GM18907 (cell line): ENCODE measurements around the gene PYHIN1.
"Not testable (repeated sequence)": the region's sequence is repeated elsewhere in the genome, so short reads cannot be mapped to it uniquely, and the experiment has no call there.

Source experiments
- ATAC-seq: cut with Tn5 transposase; IDR thresholded peaks from one replicate; pipeline ENCODE4 v1.9.1; 2021; ENCODE audit warnings: mild to moderate bottlenecking, moderate library complexity; ENCODE audit not compliant: unreplicated experiment

The PYHIN1 gene

GRCh38 chr1:158978730-158979129 lies 47.4 kb downstream of the PYHIN1 start:
- no peak for ATAC-seq

GRCh38 chr1:158979229-158979628 lies 47.9 kb downstream of the PYHIN1 start:
- ATAC-seq = no peak

- no peak for ATAC-seq
Observed at GRCh38 chr1:158983235-158983634, 51.9 kb downstream of the PYHIN1 start.

- no peak for ATAC-seq
Observed at GRCh38 chr1:158984386-158984785, 53.0 kb downstream of the PYHIN1 start.

- ATAC-seq = no peak
Observed at GRCh38 chr1:158989424-158989823, 58.1 kb downstream of the PYHIN1 start.

GRCh38 chr1:158992787-158993312 lies 61.5 kb downstream of the PYHIN1 start:
- no peak for ATAC-seq

GRCh38 chr1:158996998-158997397 lies 65.6 kb downstream of the PYHIN1 start:
- ATAC-seq = no peak

- peak; percentile 40 for ATAC-seq
Observed at GRCh38 chr1:158998037-158998780, 66.9 kb downstream of the PYHIN1 start.

GRCh38 chr1:158998781-158999161 lies 67.4 kb downstream of the PYHIN1 start:
- ATAC-seq = peak; percentile 52

- ATAC-seq = no peak
Observed at GRCh38 chr1:158999316-159000069, 68.1 kb downstream of the PYHIN1 start.

GRCh38 chr1:159000070-159000409 lies 68.7 kb downstream of the PYHIN1 start:
- no peak for ATAC-seq

- no peak for ATAC-seq
Observed at GRCh38 chr1:159000625-159001024, 69.3 kb downstream of the PYHIN1 start.

- ATAC-seq = no peak
Observed at GRCh38 chr1:159005161-159005560, 73.8 kb downstream of the PYHIN1 start.

GRCh38 chr1:159005676-159006075 lies 74.3 kb downstream of the PYHIN1 start:
- no peak for ATAC-seq

- ATAC-seq = not testable (repeated sequence)
Observed at GRCh38 chr1:159006210-159006807, 75.0 kb downstream of the PYHIN1 start.

- ATAC-seq = no peak
Observed at GRCh38 chr1:159007726-159008125, 76.4 kb downstream of the PYHIN1 start.

- ATAC-seq = peak; percentile 89
Observed at GRCh38 chr1:159008744-159009188, 77.4 kb downstream of the PYHIN1 start.

- peak; percentile 23 for ATAC-seq
Observed at GRCh38 chr1:159009287-159009686, 77.9 kb downstream of the PYHIN1 start.

- ATAC-seq = peak; percentile 66
Observed at GRCh38 chr1:159009704-159010361, 78.5 kb downstream of the PYHIN1 start, which contains the start of gene IFI16. Gene IFI16, plus strand, starts transcription at chr1:159009907. Its CDS starts 4,774 bp downstream, at chr1:159014681.

GRCh38 chr1:159010391-159010790 lies 79.0 kb downstream of the PYHIN1 start:
- no peak for ATAC-seq

GRCh38 chr1:159011001-159011400 lies 79.6 kb downstream of the PYHIN1 start:
- not testable (repeated sequence) for ATAC-seq
